Activated naive CD8-positive, alpha-beta T cell (primary cell): ENCODE measurements around the gene MTURN.

ENCODE experiments used
- H3K27ac Mint-ChIP-seq: one replicate; pipeline ENCODE4 v1.8.0; 2021; ENCODE audit warnings: mixed read lengths
- H3K27me3 Mint-ChIP-seq: one replicate; pipeline ENCODE4 v1.8.0; 2021; ENCODE audit warnings: mixed read lengths
- H3K36me3 Mint-ChIP-seq: one replicate; pipeline ENCODE4 v1.8.0; 2021; ENCODE audit warnings: mixed read lengths
- H3K4me1 Mint-ChIP-seq: one replicate; pipeline ENCODE4 v1.8.0; 2021; ENCODE audit warnings: low read depth, mixed read lengths
- H3K4me3 Mint-ChIP-seq: one replicate; pipeline ENCODE4 v1.8.0; 2021; ENCODE audit warnings: mild to moderate bottlenecking, mixed read lengths
- H3K9me3 Mint-ChIP-seq: one replicate; pipeline ENCODE4 v1.8.0; 2021; ENCODE audit warnings: low read depth, mixed read lengths

MTURN gene

DNA sequence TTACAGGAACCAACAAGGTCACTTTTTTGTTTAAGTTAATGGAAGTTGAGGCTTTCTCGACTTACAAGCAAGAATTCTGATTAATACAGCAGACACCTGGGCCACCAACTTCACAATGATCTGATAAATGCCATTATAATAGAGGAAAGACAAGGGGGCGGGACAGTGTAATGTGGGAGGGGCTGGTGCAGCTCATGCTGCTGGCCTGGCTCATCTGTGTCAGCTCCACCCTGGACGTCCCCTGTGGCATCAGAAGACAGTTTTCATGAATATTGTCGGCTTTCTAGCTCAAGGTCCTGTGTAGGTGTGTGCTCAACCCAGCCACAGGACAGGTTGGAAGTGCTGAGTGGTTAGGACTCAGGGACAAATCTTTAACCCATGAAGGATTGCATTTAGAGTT is 57.0 kb downstream of the MTURN start:
- no peak overlapping the region for H3K4me3 Mint-ChIP-seq
- H3K36me3 Mint-ChIP-seq: peaks cover 6% of the 10 kb centered on the region
- H3K27ac Mint-ChIP-seq: no peak overlapping the region
- no peaks in the 10 kb centered on the region for H3K4me1 Mint-ChIP-seq
- peaks cover 7% of the 10 kb centered on the region for H3K9me3 Mint-ChIP-seq
- no peaks in the 10 kb centered on the region for H3K27me3 Mint-ChIP-seq

DNA sequence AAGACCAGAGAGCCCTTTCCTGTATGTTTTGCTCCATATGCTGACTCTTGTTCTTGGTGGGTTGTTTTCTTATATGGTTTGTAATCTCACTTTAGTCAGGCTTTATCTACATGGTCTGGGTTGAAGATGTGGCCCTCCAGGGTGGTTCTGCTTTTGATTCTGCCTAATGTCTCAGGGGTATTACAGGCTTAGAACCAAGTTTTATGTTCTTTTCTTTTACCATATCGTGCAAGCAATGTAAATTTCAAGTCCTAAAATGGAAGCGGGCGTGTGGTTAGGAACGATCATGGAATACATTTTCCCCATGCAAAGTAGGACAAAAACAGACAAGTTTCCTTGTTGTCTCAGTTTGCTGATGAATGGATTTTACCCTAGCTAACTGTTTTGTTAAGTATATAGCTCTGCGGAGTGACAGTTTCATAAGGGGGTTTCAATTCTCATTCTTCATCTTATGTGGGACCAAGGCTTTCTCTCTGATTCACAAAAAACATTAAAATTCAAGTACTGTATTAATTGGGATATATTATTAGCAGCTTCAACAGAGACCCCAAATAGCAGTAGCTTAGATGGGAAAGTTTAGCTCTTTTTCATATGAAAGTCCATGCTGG is 58.7 kb downstream of the MTURN start:
- H3K4me3 Mint-ChIP-seq: no peak overlapping the region
- H3K9me3 Mint-ChIP-seq: peaks cover 10% of the 10 kb centered on the region
- no peaks in the 10 kb centered on the region for H3K4me1 Mint-ChIP-seq
- no peak overlapping the region for H3K27ac Mint-ChIP-seq
- H3K36me3 Mint-ChIP-seq: peaks cover 10% of the 10 kb centered on the region
- no peaks in the 10 kb centered on the region for H3K27me3 Mint-ChIP-seq

DNA sequence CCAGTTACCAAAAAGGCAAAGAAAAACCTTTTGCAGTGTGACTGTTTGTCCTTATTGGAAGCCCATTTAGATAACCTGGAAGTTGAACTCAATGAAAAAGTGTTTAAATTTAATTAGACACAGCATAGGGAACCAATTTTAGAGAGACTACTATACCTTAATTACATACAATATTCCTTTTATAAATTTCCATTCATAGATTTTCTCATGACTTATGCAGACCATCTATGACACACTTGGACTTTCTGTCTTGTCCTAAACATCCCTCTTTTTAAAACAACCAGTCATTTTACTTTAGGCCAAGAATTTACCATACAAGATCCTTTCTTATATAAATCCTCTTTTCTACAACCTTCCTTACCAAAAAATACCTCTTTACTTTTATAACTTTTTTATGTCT is 61.6 kb downstream of the MTURN start:
- Mint-ChIP-seq H3K36me3 (peaks cover 10% of the 10 kb centered on the region), H3K9me3 (peaks cover 10% of the 10 kb centered on the region), H3K27ac (no peak overlapping the region), H3K27me3 (no peaks in the 10 kb centered on the region), H3K4me3 (no peak overlapping the region), H3K4me1 (no peaks in the 10 kb centered on the region)

DNA sequence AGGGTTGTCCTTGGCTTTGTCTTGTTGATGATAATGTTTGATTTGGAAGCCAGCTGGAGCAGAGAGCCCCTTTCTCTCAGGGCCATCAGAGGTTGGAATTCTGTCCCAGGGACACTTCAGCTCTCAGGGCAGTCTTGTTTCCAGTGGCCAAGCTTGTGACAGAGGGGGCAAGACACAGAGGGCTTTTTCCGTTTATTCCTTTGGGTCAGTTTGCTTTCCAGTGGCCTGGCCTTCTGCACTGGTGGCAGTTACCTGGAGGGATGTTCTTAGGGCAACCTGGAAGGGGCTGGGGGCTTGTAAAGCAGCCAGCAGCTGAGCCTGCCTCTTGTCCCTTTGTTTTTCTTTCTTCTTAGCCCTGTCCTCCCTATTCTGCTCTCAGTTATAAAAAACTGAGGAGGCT is 62.7 kb downstream of the MTURN start:
- Mint-ChIP-seq H3K9me3 (peaks cover 10% of the 10 kb centered on the region), H3K36me3 (peaks cover 10% of the 10 kb centered on the region), H3K4me3 (no peak overlapping the region), H3K27me3 (no peaks in the 10 kb centered on the region), H3K4me1 (no peaks in the 10 kb centered on the region), H3K27ac (no peak overlapping the region)

DNA sequence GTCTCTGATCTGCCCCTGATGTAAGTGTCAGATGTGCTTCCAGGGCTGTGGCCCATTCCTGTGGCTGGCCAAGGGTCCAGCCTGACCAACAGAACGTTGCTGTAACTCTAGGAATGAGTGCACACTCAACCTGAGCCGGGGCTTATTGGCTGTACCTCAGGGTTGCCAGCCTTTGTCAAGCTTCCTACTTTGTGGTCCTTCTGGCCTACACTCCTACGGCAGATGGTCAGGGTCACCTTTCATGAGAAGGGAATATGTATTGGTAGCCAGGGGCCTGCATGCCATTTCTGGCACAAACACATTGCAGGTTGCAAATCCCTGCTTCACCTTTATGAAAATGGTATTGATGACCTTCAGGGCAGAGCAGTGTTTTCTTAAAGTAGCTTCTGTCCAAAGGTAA is 64.5 kb downstream of the MTURN start:
- Mint-ChIP-seq H3K9me3 (peaks cover 10% of the 10 kb centered on the region), H3K36me3 (peaks cover 10% of the 10 kb centered on the region), H3K27ac (no peak overlapping the region), H3K4me1 (no peaks in the 10 kb centered on the region), H3K4me3 (no peak overlapping the region), H3K27me3 (no peaks in the 10 kb centered on the region)

DNA sequence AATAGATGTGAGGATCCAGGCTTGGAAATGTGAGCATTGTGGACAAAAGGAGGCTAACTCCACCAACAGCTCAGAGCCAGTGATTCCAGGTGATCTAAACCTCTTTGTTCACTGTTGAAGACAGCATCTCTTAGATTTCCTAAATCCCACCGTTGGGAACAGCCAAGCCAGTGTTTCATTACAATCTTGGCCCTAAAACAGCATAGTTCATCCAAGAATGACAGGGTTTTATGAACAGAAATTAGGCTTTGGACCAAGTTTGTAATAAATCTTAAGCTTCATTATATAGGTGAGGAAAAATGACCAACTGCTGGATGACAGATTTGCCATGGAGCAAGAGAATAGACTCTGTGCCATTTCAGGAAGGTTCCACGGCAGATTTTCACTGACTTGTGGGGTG is 65.8 kb downstream of the MTURN start:
- Mint-ChIP-seq H3K9me3 (peaks cover 10% of the 10 kb centered on the region), H3K4me1 (no peaks in the 10 kb centered on the region), H3K36me3 (peaks cover 8% of the 10 kb centered on the region), H3K27ac (no peak overlapping the region), H3K27me3 (no peaks in the 10 kb centered on the region), H3K4me3 (no peak overlapping the region)

DNA sequence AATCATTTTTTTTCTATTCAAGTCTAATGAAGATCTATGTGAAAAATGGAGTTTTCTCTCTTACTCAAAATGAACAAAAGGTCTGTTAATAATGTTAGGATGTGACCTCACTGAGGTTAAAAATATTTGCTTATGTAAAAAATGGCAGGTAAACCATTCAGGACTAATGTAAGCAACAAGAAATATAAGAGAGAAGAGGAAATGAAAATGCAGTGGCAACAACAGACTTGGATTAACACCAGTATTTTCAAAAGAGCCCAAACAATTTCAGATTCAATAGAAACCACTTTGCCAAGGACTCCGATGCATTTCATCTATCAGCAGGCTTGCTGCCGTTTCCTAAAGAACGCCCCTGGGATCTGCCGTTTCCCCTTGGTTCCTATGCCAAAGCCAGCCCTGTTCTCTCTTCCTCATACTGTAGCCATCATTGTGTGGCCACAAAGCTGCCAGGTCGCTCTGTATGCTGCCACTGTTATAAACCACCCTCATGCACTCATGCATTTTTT is 66.4 kb downstream of the MTURN start:
- Mint-ChIP-seq H3K4me3 (no peak overlapping the region), H3K27me3 (no peaks in the 10 kb centered on the region), H3K9me3 (peaks cover 7% of the 10 kb centered on the region), H3K4me1 (no peaks in the 10 kb centered on the region), H3K27ac (no peak overlapping the region), H3K36me3 (peaks cover 4% of the 10 kb centered on the region)

DNA sequence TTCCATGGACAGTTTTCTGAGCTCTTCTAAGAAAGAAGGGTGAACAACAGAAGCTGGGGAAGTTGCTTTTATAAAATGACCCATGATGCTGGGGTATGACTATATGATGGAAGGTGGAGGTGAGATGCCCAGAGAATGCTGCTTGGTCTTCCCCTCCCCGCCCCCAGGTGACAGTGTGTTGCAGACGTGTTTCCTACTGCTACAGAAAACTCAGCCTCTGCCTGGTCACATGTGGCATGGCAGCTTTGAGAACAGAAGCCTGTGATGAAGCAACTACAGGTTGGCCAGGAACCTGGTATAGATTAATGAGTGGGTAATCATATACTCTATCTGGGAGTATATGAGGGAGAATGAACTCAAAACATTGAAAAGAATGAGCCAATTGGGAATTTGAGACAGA is 67.1 kb downstream of the MTURN start:
- Mint-ChIP-seq H3K27ac (no peak overlapping the region), H3K36me3 (peaks cover 3% of the 10 kb centered on the region), H3K4me1 (no peaks in the 10 kb centered on the region), H3K27me3 (no peaks in the 10 kb centered on the region), H3K9me3 (peaks cover 3% of the 10 kb centered on the region), H3K4me3 (no peak overlapping the region)

DNA sequence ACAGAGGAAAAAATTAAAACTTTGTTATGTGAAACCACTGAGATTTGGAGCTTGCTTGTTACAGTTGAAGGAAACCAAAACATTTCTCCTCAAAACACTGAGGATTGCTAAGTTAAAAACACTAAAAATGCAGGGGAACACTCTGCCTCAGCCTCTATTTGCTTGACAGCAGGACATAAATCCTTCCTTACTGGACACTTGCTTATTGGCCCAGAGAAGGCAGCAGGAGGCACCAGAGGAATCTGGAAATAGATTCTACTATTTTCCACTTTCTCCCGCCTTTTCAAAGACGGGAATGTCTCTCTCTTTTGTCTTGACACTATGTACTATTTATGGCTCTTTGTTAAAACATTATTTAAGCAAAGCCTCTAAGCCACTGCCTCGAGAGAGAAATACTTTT is 67.9 kb downstream of the MTURN start:
- H3K4me3 Mint-ChIP-seq: no peak overlapping the region
- no peaks in the 10 kb centered on the region for H3K36me3 Mint-ChIP-seq
- no peaks in the 10 kb centered on the region for H3K9me3 Mint-ChIP-seq
- H3K27ac Mint-ChIP-seq: no peak overlapping the region
- no peaks in the 10 kb centered on the region for H3K4me1 Mint-ChIP-seq
- H3K27me3 Mint-ChIP-seq: no peaks in the 10 kb centered on the region

DNA sequence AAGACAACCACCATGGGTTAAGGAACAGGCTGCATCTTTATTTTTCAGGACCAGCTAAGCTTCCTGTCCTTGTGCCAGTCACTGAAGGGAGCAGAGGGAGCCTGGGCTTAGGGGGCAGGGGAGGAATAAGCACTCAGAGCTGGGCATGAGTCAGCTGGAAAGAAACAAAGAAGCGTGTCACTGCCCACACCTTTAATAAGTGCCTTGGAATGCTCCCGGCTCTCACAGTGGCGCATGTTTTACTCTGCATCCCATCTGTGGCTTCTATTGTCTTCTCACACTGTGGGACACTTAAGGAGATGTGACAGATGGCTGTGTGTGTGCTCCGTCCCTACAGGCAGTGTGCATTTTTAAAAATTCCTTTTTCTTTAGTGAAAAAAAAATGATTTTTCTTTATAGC is 71.7 kb downstream of the MTURN start:
- H3K4me3 Mint-ChIP-seq: no peak overlapping the region
- no peaks in the 10 kb centered on the region for H3K4me1 Mint-ChIP-seq
- H3K36me3 Mint-ChIP-seq: peaks cover 2% of the 10 kb centered on the region
- H3K9me3 Mint-ChIP-seq: no peaks in the 10 kb centered on the region
- H3K27ac Mint-ChIP-seq: no peak overlapping the region
- peaks cover 2% of the 10 kb centered on the region for H3K27me3 Mint-ChIP-seq

DNA sequence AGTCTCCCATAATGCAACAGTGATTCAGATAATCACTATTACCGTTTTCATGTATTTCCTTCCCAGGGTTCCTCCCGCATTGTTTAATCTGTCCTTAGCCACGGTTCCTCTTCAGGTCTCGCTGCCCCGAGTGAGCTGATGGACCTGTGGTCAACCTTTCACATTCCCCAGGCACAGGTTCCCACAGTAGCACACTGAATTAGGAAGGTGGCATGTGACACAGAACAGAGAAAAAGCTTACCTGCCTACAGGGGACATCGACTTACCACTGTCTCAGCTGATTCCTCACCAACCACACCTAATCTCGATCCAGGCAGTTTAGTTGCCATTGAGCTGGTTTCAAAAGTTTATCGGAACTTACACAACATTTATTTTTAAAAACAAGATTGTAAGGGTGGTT is 72.2 kb downstream of the MTURN start:
- H3K4me3 Mint-ChIP-seq: no peak overlapping the region
- H3K27ac Mint-ChIP-seq: no peak overlapping the region
- peaks cover 2% of the 10 kb centered on the region for H3K36me3 Mint-ChIP-seq
- H3K27me3 Mint-ChIP-seq: peaks cover 2% of the 10 kb centered on the region
- no peaks in the 10 kb centered on the region for H3K4me1 Mint-ChIP-seq
- H3K9me3 Mint-ChIP-seq: no peaks in the 10 kb centered on the region

DNA sequence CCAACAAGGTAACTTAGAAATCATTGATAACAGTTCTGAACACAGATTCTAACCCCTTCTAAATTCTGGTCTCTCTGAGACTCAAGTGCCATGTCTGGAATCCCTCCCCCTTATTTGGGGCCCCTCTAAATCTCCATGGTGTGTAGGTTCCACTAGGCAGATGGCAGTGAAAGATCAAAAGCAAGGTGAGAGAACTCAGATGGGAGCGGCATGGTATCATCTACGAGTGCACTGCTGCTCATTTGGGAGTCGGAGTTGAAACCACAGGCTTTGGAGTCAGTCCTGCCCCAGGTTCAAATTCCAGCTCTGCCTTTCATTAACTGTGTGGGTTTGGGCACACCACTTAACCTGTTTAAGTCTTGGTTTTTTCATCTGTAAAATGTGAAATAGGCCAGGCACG is 72.6 kb downstream of the MTURN start:
- Mint-ChIP-seq H3K27ac (no peak overlapping the region), H3K36me3 (peaks cover 2% of the 10 kb centered on the region), H3K4me3 (no peak overlapping the region), H3K27me3 (peaks cover 2% of the 10 kb centered on the region), H3K9me3 (no peaks in the 10 kb centered on the region), H3K4me1 (no peaks in the 10 kb centered on the region)

DNA sequence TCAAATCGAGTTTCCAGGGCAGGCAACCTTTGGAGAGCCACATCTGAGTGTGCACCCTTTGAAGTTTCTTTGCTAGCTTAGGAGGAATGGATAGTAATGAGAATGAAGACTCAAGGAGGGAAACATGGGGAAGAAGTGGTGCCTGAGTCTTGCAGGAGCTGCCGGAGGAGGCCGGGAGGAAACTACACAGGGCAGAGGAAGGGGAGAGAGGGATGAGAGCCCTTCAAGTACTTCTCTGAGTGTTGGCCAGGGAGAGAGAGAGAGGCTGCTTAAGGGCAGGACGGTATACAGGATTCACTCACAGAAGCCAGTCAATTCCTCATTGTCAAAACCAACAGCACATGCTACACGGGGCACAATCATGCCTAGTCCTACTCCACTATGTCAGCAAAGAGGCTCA is 75.2 kb downstream of the MTURN start:
- no peaks in the 10 kb centered on the region for H3K4me1 Mint-ChIP-seq
- peaks cover 2% of the 10 kb centered on the region for H3K36me3 Mint-ChIP-seq
- no peak overlapping the region for H3K27ac Mint-ChIP-seq
- no peak overlapping the region for H3K4me3 Mint-ChIP-seq
- no peaks in the 10 kb centered on the region for H3K9me3 Mint-ChIP-seq
- peaks cover 5% of the 10 kb centered on the region for H3K27me3 Mint-ChIP-seq
